ENCODE measurements around the gene RASSF4.

GRCh38 chr10:44922796-44923545, 36.6 kb upstream of the RASSF4 start:
- TF ChIP-seq EZH2phosphoT487 (IDR thresholded peaks at IDR 0.05; ENCODE audit: insufficient read depth, low read depth), result no peak
- no peak for TF ChIP-seq EZH2 (IDR thresholded peaks at IDR 0.05; ENCODE audit: insufficient read depth, poor library complexity, severe bottlenecking)
